Liver (tissue), 9 donors: Measurements from ENCODE around the gene ALKAL2. TPM values are rescaled to one million over a fixed set of nuclear protein-coding genes. Genes with fewer than 3 reads are reported as not detected.

ENCODE experiments used
- DNase-seq: peaks from one replicate; pipeline ENCODE4 v3.0.0-alpha.2; 2017; ENCODE audit warnings: low spot score
- H3K27ac ChIP-seq, 2 donors: one replicate each; pipeline ENCODE4 v1.7.0; 2013; ENCODE audit warnings: inconsistent platforms in 2 of 2, low read length in 2 of 2, control low read depth in 1 of 2, low read depth in 1 of 2, mild to moderate bottlenecking in 1 of 2
- H3K27me3 ChIP-seq, 4 donors: one replicate each; pipeline versions ENCODE4 v1.6.1 to v1.7.0; 2013; ENCODE audit warnings: low read length in 3 of 4, inconsistent platforms in 1 of 4, mild to moderate bottlenecking in 1 of 4, moderate library complexity in 1 of 4; ENCODE audit not compliant: control insufficient read depth in 4 of 4, insufficient read depth in 4 of 4
- H3K36me3 ChIP-seq, 4 donors: one replicate each; pipeline versions ENCODE4 v1.6.1 to v1.7.0; 2013; ENCODE audit warnings: low read length in 3 of 4, mild to moderate bottlenecking in 3 of 4, low read depth in 1 of 4, moderate library complexity in 1 of 4; ENCODE audit not compliant: control insufficient read depth in 4 of 4, insufficient read depth in 3 of 4
- H3K4me1 ChIP-seq, 4 donors: one replicate each; pipeline versions ENCODE4 v1.6.1 to v1.7.0; 2013; ENCODE audit warnings: low read length in 3 of 4, mild to moderate bottlenecking in 3 of 4, moderate library complexity in 1 of 4; ENCODE audit not compliant: control insufficient read depth in 4 of 4, insufficient read depth in 4 of 4
- H3K4me3 ChIP-seq, 3 donors: one replicate each; pipeline versions ENCODE4 v1.6.1 to v1.7.0; 2013; ENCODE audit warnings: low read length in 3 of 3, control low read depth in 1 of 3, low read depth in 1 of 3, mild to moderate bottlenecking in 1 of 3
- H3K9ac ChIP-seq, 2 donors: one replicate each; pipeline ENCODE4 v1.7.0; 2013; ENCODE audit warnings: low read length in 2 of 2, mild to moderate bottlenecking in 2 of 2, moderate library complexity in 2 of 2, control low read depth in 1 of 2, low read depth in 1 of 2
- H3K9me3 ChIP-seq, 4 donors: one replicate each; pipeline versions ENCODE4 v1.6.1 to v1.7.0; 2013; ENCODE audit warnings: low read length in 3 of 4; ENCODE audit not compliant: control insufficient read depth in 4 of 4
- CTCF ChIP-seq: fragments of 150-350 bp; IDR thresholded peaks from 2 replicates; pipeline ENCODE4 v1.5.1; 2017; ENCODE audit warnings: improper control_type of control experiment, low read depth, low read length; ENCODE audit not compliant: missing input control
- EGR1 ChIP-seq, 2 donors: IDR thresholded peaks; 2 replicates each; pipeline ENCODE4 v1.6.1; 2016 to 2018; ENCODE audit warnings: antibody characterized with exemption in 2 of 2, low read depth in 2 of 2
- FOXA1 ChIP-seq: IDR thresholded peaks from 2 replicates; pipeline ENCODE4 v1.6.1; 2016; ENCODE audit warnings: antibody characterized with exemption
- FOXA2 ChIP-seq: IDR thresholded peaks from 2 replicates; pipeline ENCODE4 v1.6.1; 2016; ENCODE audit warnings: antibody characterized with exemption
- HNF4A ChIP-seq, 2 donors: conservative IDR thresholded peaks; 2 replicates each; pipeline ENCODE4 v1.6.1; 2016; ENCODE audit warnings: antibody characterized with exemption in 2 of 2, mild to moderate bottlenecking in 2 of 2
- HNF4G ChIP-seq: IDR thresholded peaks from 2 replicates; pipeline ENCODE4 v1.6.1; 2016; ENCODE audit warnings: antibody characterized with exemption
- JUND ChIP-seq, 2 donors: IDR thresholded peaks; 2 replicates each; pipeline ENCODE4 v1.6.1; 2016; ENCODE audit warnings: antibody characterized with exemption in 2 of 2
- MAX ChIP-seq: IDR thresholded peaks from 2 replicates; pipeline ENCODE4 v1.6.1; 2016; ENCODE audit warnings: antibody characterized with exemption
- RXRA ChIP-seq, 2 donors: IDR thresholded peaks; 2 replicates each; pipeline ENCODE4 v1.6.1; 2017 to 2018; ENCODE audit warnings: antibody characterized with exemption in 2 of 2, mild to moderate bottlenecking in 1 of 2
- SP1 ChIP-seq: IDR thresholded peaks from 2 replicates; pipeline ENCODE4 v1.6.1; 2018; ENCODE audit warnings: antibody characterized with exemption, mild to moderate bottlenecking
- TAF1 ChIP-seq: conservative IDR thresholded peaks from 2 replicates; pipeline ENCODE4 v1.6.1; 2016; ENCODE audit warnings: antibody characterized with exemption, mild to moderate bottlenecking
- YY1 ChIP-seq: IDR thresholded peaks from 2 replicates; pipeline ENCODE4 v1.6.1; 2016; ENCODE audit warnings: antibody characterized with exemption, mild to moderate bottlenecking
- WGBS: extraction: QIAGEN DNeasy Blood & Tissue Kit; methylation state at CpG from one replicate; pipeline ENCODE4 v1.1.7; 2013; 5-methylcytosine and 5-hydroxymethylcytosine counted together
- polyA plus RNA-seq, 2 donors: library from polyadenylated mRNA; stranded (reverse) in 1 of 2; unstranded in 1 of 2; fragments of 200-250 nt in 1 of 2; fragments of >200 nt in 1 of 2; fragmentation: Nextera tagmentation in 1 of 2; extraction: Ambion mirVana in 1 of 2; gene quantifications; one replicate each; pipeline versions ENCODE4 v1.2.1 to v1.2.3, GENCODE V29; 2013 to 2015
- total RNA-seq, 2 donors: library from RNA; depleted of rRNA; stranded (reverse); fragments of >200 nt; gene quantifications; one replicate each; pipeline ENCODE4 v1.2.3, GENCODE V29; 2014
- TF ChIP-seq, protein P1 (sequence below): IDR thresholded peaks from 2 replicates; pipeline ENCODE4 v1.6.1; 2016; ENCODE audit warnings: antibody characterized with exemption
- TF ChIP-seq, protein P2 (sequence below): IDR thresholded peaks from 2 replicates; pipeline ENCODE4 v1.6.1; 2016; ENCODE audit warnings: antibody characterized with exemption
- TF ChIP-seq, protein P3 (sequence below): IDR thresholded peaks from 2 replicates; pipeline ENCODE4 v1.6.1; 2016; ENCODE audit warnings: antibody characterized with exemption, mild to moderate bottlenecking
- donor health status: healthy.
- donor health status: healthy.
- donor health status: healthy.
- donor health status: healthy.
- donor health status: healthy.

Gene ALKAL2
- total and polyA plus RNA-seq, 4 donors = 1.6 to 3.1 (median 1.9) TPM; not detected in 1

DNA sequence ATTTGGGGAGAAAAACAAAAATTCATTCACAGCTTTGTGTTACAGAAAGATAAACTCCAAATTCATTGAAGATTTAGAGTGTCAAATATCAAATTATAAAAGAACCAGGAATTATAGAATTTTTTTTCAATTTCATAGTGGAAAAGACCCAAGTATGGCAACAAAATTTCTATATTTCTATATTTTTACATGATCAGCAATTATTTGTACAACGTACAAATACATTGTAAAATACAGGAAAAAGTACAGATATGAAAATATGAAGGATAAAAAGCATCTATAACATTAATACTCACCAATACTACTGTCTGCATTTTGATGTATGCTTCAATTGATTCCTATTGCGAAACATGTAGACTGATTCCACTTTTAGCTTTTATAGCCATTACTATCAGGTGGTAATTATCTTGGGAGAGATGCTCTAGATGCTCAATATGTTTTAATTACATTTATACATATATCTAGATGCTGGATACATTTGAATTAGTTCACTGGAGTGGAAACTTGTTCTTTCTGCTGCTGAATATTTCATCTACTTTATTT lies 28.0 kb downstream of the ALKAL2 start:
- DNase-seq = no peak
- Histone ChIP-seq H3K4me3 (no peak overlapping the region), H3K27me3 (no peaks in the 10 kb centered on the region), H3K9ac (no peak overlapping the region), H3K4me1 (peaks cover 8 to 15% (median 11%) of the 10 kb centered on the region in 4 donors), H3K36me3 (no peaks in the 10 kb centered on the region), H3K27ac (no peak overlapping the region), H3K9me3 (no peaks in the 10 kb centered on the region)
- WGBS = 93% methylated on average over 2 of the region's 2 CpGs
- TF ChIP-seq CTCF (no peak), FOXA1 (no peak), FOXA2 (no peak), HNF4G (no peak), RXRA (IDR thresholded peaks at IDR 0.05) (no peak)
- TF ChIP-seq, protein P1, sequence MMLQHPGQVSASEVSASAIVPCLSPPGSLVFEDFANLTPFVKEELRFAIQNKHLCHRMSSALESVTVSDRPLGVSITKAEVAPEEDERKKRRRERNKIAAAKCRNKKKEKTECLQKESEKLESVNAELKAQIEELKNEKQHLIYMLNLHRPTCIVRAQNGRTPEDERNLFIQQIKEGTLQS = no peak

GRCh38 chr2:258933-259332 lies 29.0 kb downstream of the ALKAL2 start:
- no peaks in the 10 kb centered on the region for H3K36me3 ChIP-seq
- no peaks in the 10 kb centered on the region for H3K9me3 ChIP-seq
- no peak overlapping the region for H3K4me3 ChIP-seq
- no peak for DNase-seq
- H3K27ac ChIP-seq = no peak overlapping the region
- peaks cover 6 to 13% (median 11%) of the 10 kb centered on the region in 4 donors for H3K4me1 ChIP-seq
- H3K27me3 ChIP-seq = no peaks in the 10 kb centered on the region
- no peak for TF ChIP-seq FOXA1
- no peak for TF ChIP-seq EGR1 (IDR thresholded peaks at IDR 0.05; ENCODE audit: low read depth in 2 of 2)
- no peak for TF ChIP-seq SP1
- TF ChIP-seq TAF1 = no peak
- TF ChIP-seq, protein P2, sequence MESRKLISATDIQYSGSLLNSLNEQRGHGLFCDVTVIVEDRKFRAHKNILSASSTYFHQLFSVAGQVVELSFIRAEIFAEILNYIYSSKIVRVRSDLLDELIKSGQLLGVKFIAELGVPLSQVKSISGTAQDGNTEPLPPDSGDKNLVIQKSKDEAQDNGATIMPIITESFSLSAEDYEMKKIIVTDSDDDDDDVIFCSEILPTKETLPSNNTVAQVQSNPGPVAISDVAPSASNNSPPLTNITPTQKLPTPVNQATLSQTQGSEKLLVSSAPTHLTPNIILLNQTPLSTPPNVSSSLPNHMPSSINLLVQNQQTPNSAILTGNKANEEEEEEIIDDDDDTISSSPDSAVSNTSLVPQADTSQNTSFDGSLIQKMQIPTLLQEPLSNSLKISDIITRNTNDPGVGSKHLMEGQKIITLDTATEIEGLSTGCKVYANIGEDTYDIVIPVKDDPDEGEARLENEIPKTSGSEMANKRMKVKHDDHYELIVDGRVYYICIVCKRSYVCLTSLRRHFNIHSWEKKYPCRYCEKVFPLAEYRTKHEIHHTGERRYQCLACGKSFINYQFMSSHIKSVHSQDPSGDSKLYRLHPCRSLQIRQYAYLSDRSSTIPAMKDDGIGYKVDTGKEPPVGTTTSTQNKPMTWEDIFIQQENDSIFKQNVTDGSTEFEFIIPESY = no peak
- no peak for TF ChIP-seq YY1
- TF ChIP-seq HNF4A (conservative IDR thresholded peaks at IDR 0.05) = no peak
- TF ChIP-seq MAX = no peak
- TF ChIP-seq, protein P3, sequence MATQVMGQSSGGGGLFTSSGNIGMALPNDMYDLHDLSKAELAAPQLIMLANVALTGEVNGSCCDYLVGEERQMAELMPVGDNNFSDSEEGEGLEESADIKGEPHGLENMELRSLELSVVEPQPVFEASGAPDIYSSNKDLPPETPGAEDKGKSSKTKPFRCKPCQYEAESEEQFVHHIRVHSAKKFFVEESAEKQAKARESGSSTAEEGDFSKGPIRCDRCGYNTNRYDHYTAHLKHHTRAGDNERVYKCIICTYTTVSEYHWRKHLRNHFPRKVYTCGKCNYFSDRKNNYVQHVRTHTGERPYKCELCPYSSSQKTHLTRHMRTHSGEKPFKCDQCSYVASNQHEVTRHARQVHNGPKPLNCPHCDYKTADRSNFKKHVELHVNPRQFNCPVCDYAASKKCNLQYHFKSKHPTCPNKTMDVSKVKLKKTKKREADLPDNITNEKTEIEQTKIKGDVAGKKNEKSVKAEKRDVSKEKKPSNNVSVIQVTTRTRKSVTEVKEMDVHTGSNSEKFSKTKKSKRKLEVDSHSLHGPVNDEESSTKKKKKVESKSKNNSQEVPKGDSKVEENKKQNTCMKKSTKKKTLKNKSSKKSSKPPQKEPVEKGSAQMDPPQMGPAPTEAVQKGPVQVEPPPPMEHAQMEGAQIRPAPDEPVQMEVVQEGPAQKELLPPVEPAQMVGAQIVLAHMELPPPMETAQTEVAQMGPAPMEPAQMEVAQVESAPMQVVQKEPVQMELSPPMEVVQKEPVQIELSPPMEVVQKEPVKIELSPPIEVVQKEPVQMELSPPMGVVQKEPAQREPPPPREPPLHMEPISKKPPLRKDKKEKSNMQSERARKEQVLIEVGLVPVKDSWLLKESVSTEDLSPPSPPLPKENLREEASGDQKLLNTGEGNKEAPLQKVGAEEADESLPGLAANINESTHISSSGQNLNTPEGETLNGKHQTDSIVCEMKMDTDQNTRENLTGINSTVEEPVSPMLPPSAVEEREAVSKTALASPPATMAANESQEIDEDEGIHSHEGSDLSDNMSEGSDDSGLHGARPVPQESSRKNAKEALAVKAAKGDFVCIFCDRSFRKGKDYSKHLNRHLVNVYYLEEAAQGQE = no peak
- no peak for TF ChIP-seq JUND (IDR thresholded peaks at IDR 0.05)
- 94% methylated on average over 3 of the region's 3 CpGs for WGBS
- no peak overlapping the region for H3K9ac ChIP-seq
